ENCODE results near the gene APP. TPM values are rescaled to one million over a fixed set of nuclear protein-coding genes. Genes with fewer than 3 reads are reported as not detected.

APP gene
- total RNA-seq, 5 donors from 2014 or later (not counting 1 experiment from before 2014, with no cell fraction given): 33.7 to 44.7 (median 37.5) TPM

DNA sequence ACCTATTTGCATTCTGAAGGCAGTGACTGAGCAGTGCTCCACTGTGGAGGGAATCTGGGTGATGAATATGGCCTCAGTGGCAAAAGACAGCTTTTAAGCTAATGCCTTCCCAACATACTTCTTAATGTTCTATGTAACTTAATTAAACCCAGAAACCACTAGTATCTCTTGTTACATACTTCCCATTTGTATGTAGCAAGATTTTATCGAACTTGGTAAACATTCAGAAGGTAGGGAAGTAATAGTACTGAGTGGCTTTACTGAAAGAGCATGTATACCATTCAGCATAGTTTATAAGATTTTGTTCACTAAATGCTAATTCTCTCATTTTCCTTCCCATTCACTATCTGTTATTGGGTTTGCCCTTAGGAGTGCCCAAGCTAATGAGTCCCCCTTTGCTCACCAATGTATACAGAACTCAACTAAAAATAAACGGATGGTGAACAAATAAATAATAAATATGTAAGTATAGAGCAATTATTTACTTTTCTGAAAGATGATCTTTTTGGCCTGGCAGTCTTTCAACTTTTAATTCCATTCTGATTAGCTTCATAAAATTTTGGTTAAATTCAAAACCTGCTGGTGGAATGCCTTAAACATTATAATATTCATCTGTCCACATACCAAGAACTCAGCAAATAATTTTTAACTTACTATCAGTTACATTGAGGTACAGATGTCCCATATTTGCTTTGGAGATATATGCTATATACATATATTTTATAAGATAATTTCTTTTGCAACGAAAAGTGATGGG, 204.4 kb downstream of the APP start:
- CTCF ChIA-PET: interaction anchor here in 1 of 2 donors (1.0 kb wide), 1 partner anchor 66 kb away, joined by 3 read pairs; no protein-coding TSS in a partner anchor

GRCh38 chr21:25964926-25965325, 205.6 kb downstream of the APP start:
- Histone ChIP-seq H3K4me3 (ENCODE audit: control insufficient read depth in 1 of 2, extremely low read depth in 1 of 2, low read length in 1 of 2) (no peak overlapping the region), H3K27ac (ENCODE audit: low read length) (no peak overlapping the region), H3K4me1 (ENCODE audit: control insufficient read depth in 1 of 2, extremely low read depth in 1 of 2, insufficient read depth in 2 of 2, low read length in 2 of 2) (peaks cover 0 to 4% of the 10 kb centered on the region in 2 experiments), H3K36me3 (ENCODE audit: control insufficient read depth in 2 of 2, extremely low read depth in 1 of 2, insufficient read depth in 1 of 2, low read length in 1 of 2) (no peaks in the 10 kb centered on the region), H3K9me3 (no peaks in the 10 kb centered on the region), H3K27me3 (replicated peaks in 1 of 2; ENCODE audit: control insufficient read depth in 2 of 2, extremely low read depth in 1 of 2, insufficient read depth in 2 of 2, low read length in 1 of 2) (no peaks in the 10 kb centered on the region)
- H3K4me1 Mint-ChIP-seq: peaks cover 8 to 16% (median 14%) of the 10 kb centered on the region in 3 donors
- ATAC-seq (replicated peaks in 1 of 4) (no peak), DNase-seq (no peak)
- H3K36me3 Mint-ChIP-seq: peaks cover 14% of the 10 kb centered on the region
- no peak overlapping the region for H3K4me3 Mint-ChIP-seq
- CTCF ChIA-PET: no interaction called here
- no peaks in the 10 kb centered on the region for H3K9me3 Mint-ChIP-seq
- no peak overlapping the region for H3K27ac Mint-ChIP-seq
- POLR2A ChIA-PET: no interaction called here
- H3K27me3 Mint-ChIP-seq: no peaks in the 10 kb centered on the region
- WGBS (ENCODE audit: insufficient coverage): 96% methylated on average over 4 of the region's 5 CpGs

More for the DNA sequence above, 204.4 kb downstream of the APP start:
- Mint-ChIP-seq H3K27ac (no peak overlapping the region), H3K36me3 (peaks cover 22% of the 10 kb centered on the region), H3K4me3 (no peak overlapping the region), H3K4me1 (peaks cover 8 to 14% (median 13%) of the 10 kb centered on the region in 3 donors), H3K27me3 (no peaks in the 10 kb centered on the region), H3K9me3 (no peaks in the 10 kb centered on the region)
- Histone ChIP-seq H3K9me3 (no peaks in the 10 kb centered on the region), H3K27me3 (replicated peaks in 1 of 2; ENCODE audit: control insufficient read depth in 2 of 2, extremely low read depth in 1 of 2, insufficient read depth in 2 of 2, low read length in 1 of 2) (no peaks in the 10 kb centered on the region), H3K36me3 (ENCODE audit: control insufficient read depth in 2 of 2, extremely low read depth in 1 of 2, insufficient read depth in 1 of 2, low read length in 1 of 2) (peaks cover 0 to under 1% of the 10 kb centered on the region in 2 donors), H3K27ac (ENCODE audit: low read length) (no peak overlapping the region), H3K4me1 (ENCODE audit: control insufficient read depth in 1 of 2, extremely low read depth in 1 of 2, insufficient read depth in 2 of 2, low read length in 2 of 2) (peaks cover 0 to 4% of the 10 kb centered on the region in 2 experiments), H3K4me3 (ENCODE audit: control insufficient read depth in 1 of 2, extremely low read depth in 1 of 2, low read length in 1 of 2) (no peak overlapping the region)
- ATAC-seq (replicated peaks in 1 of 4) (no peak), DNase-seq (no peak)
- WGBS (ENCODE audit: insufficient coverage): no CpG with 5 or more reads among the region's 3 CpGs
- POLR2A ChIA-PET: interaction anchor here in 1 of 2 donors (0.6 kb wide), 1 partner anchor 48 kb away, joined by 3 read pairs; no protein-coding TSS in a partner anchor

DNA sequence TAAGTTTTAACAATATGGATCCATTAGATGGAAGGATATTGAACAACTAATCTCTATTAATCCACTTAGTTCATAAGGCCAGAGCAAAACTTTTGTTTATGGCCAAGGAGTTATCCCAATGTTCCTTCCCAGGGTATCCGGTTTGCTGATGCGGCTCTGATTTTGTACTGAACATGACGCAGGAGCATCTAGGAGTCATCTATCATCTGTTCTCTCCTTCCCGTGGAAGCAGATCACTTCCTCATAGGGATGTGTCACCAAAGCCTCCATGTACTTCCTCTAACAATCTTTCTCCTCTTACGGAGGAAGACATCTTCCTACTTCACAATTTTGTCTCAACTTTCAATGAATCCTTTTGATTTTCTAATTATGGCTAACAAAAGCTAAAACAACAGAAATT, 206.6 kb downstream of the APP start:
- Histone ChIP-seq H3K4me3 (ENCODE audit: control insufficient read depth in 1 of 2, extremely low read depth in 1 of 2, low read length in 1 of 2) (no peak overlapping the region), H3K9me3 (no peaks in the 10 kb centered on the region), H3K4me1 (ENCODE audit: control insufficient read depth in 1 of 2, extremely low read depth in 1 of 2, insufficient read depth in 2 of 2, low read length in 2 of 2) (peaks cover 0 to 4% of the 10 kb centered on the region in 2 experiments), H3K27me3 (replicated peaks in 1 of 2; ENCODE audit: control insufficient read depth in 2 of 2, extremely low read depth in 1 of 2, insufficient read depth in 2 of 2, low read length in 1 of 2) (no peaks in the 10 kb centered on the region), H3K27ac (ENCODE audit: low read length) (no peak overlapping the region), H3K36me3 (ENCODE audit: control insufficient read depth in 2 of 2, extremely low read depth in 1 of 2, insufficient read depth in 1 of 2, low read length in 1 of 2) (no peaks in the 10 kb centered on the region)
- H3K9me3 Mint-ChIP-seq: no peaks in the 10 kb centered on the region
- H3K36me3 Mint-ChIP-seq: peaks cover 19% of the 10 kb centered on the region
- H3K27me3 Mint-ChIP-seq: no peaks in the 10 kb centered on the region
- POLR2A ChIA-PET: no interaction called here
- ATAC-seq (replicated peaks in 1 of 4) (no peak), DNase-seq (no peak)
- peaks cover 8 to 16% (median 14%) of the 10 kb centered on the region in 3 donors for H3K4me1 Mint-ChIP-seq
- CTCF ChIA-PET: no interaction called here
- H3K4me3 Mint-ChIP-seq: no peak overlapping the region
- no peak overlapping the region for H3K27ac Mint-ChIP-seq
- 92% methylated on average over 4 of the region's 5 CpGs for WGBS (ENCODE audit: insufficient coverage)

DNA sequence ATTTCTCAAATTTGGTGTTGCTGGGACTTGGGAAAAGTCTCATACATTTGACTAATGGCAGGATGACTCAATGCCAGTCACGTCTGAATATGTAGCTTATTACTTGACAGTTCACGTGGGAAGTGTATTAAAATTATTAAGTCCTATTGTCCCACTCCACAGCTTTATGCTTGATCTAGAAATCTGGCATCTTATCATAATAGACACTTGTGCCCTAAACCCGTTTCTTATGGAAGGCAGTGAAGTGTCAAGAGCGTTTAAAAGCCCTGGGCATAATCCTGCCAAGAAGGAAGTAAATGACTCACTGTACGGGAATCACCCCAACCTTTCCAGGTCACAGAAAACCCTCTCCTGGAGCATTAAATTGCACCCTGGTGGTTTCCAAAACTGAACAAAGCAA, 207.4 kb downstream of the APP start:
- ChIA-PET POLR2A (no interaction called here), CTCF (no interaction called here)
- peaks cover 8 to 14% (median 13%) of the 10 kb centered on the region in 3 donors for H3K4me1 Mint-ChIP-seq
- H3K36me3 ChIP-seq (ENCODE audit: control insufficient read depth in 2 of 2, extremely low read depth in 1 of 2, insufficient read depth in 1 of 2, low read length in 1 of 2): no peaks in the 10 kb centered on the region
- DNase-seq (no peak), ATAC-seq (replicated peaks in 1 of 4) (no peak)
- WGBS (ENCODE audit: insufficient coverage): 100% methylated on average over 1 of the region's 5 CpGs
- H3K27ac ChIP-seq (ENCODE audit: low read length): no peak overlapping the region
- peaks cover 19% of the 10 kb centered on the region for H3K36me3 Mint-ChIP-seq
- H3K27me3 ChIP-seq (replicated peaks in 1 of 2; ENCODE audit: control insufficient read depth in 2 of 2, extremely low read depth in 1 of 2, insufficient read depth in 2 of 2, low read length in 1 of 2): no peaks in the 10 kb centered on the region
- peaks cover 0 to 4% of the 10 kb centered on the region in 2 experiments for H3K4me1 ChIP-seq (ENCODE audit: control insufficient read depth in 1 of 2, extremely low read depth in 1 of 2, insufficient read depth in 2 of 2, low read length in 2 of 2)
- H3K9me3 ChIP-seq: no peaks in the 10 kb centered on the region
- no peak overlapping the region for H3K4me3 ChIP-seq (ENCODE audit: control insufficient read depth in 1 of 2, extremely low read depth in 1 of 2, low read length in 1 of 2)
- H3K27ac Mint-ChIP-seq: no peak overlapping the region
- H3K4me3 Mint-ChIP-seq: no peak overlapping the region
- no peaks in the 10 kb centered on the region for H3K27me3 Mint-ChIP-seq
- H3K9me3 Mint-ChIP-seq: no peaks in the 10 kb centered on the region

DNA sequence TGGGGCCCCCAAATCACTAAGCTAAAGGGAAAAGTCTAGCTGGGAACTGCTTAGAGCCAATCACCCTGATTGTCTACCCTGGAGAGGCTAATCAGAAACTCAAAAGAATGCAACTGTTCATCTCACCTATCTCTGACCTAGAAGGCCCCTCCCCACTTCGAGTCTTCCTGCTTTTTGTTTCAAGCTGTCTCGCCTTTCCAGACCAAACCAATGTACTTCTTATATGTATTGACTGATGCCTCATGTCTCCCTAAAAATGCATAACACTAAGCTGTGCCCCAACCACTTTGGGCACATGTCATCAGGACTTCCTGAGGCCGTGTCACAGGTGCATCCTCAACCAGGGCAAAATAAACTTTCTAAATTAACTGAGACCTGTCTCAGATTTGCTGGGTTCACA, 209.5 kb downstream of the APP start:
- no peak overlapping the region for H3K4me3 ChIP-seq (ENCODE audit: control insufficient read depth in 1 of 2, extremely low read depth in 1 of 2, low read length in 1 of 2)
- peaks cover 0 to 7% (median 3%) of the 10 kb centered on the region in 3 donors for H3K4me1 Mint-ChIP-seq
- peaks cover 14% of the 10 kb centered on the region for H3K36me3 Mint-ChIP-seq
- H3K9me3 ChIP-seq: no peaks in the 10 kb centered on the region
- ChIA-PET CTCF (no interaction called here), POLR2A (no interaction called here)
- no peak overlapping the region for H3K4me3 Mint-ChIP-seq
- ATAC-seq (replicated peaks in 1 of 4): no peak
- no peak overlapping the region for H3K27ac Mint-ChIP-seq
- no peaks in the 10 kb centered on the region for H3K4me1 ChIP-seq (ENCODE audit: control insufficient read depth in 1 of 2, extremely low read depth in 1 of 2, insufficient read depth in 2 of 2, low read length in 2 of 2)
- no peaks in the 10 kb centered on the region for H3K27me3 Mint-ChIP-seq
- no peak for DNase-seq
- no peaks in the 10 kb centered on the region for H3K9me3 Mint-ChIP-seq
- no peaks in the 10 kb centered on the region for H3K27me3 ChIP-seq (replicated peaks in 1 of 2; ENCODE audit: control insufficient read depth in 2 of 2, extremely low read depth in 1 of 2, insufficient read depth in 2 of 2, low read length in 1 of 2)
- no peak overlapping the region for H3K27ac ChIP-seq (ENCODE audit: low read length)
- WGBS (ENCODE audit: insufficient coverage): 20% methylated on average over 1 of the region's 3 CpGs
- H3K36me3 ChIP-seq (ENCODE audit: control insufficient read depth in 2 of 2, extremely low read depth in 1 of 2, insufficient read depth in 1 of 2, low read length in 1 of 2): peaks cover 0 to 3% of the 10 kb centered on the region in 2 donors

GRCh38 chr21:25960402-25960801, 210.2 kb downstream of the APP start:
- no peak overlapping the region for H3K27ac ChIP-seq (ENCODE audit: low read length)
- Mint-ChIP-seq H3K9me3 (no peaks in the 10 kb centered on the region), H3K4me3 (no peak overlapping the region), H3K27me3 (no peaks in the 10 kb centered on the region), H3K36me3 (peaks cover 19% of the 10 kb centered on the region), H3K27ac (no peak overlapping the region), H3K4me1 (peaks cover 0 to 7% (median 3%) of the 10 kb centered on the region in 3 donors)
- ChIA-PET POLR2A (no interaction called here), CTCF (no interaction called here)
- 100% methylated on average over 1 of the region's 4 CpGs for WGBS (ENCODE audit: insufficient coverage)
- H3K4me1 ChIP-seq (ENCODE audit: control insufficient read depth in 1 of 2, extremely low read depth in 1 of 2, insufficient read depth in 2 of 2, low read length in 2 of 2): no peaks in the 10 kb centered on the region
- ATAC-seq (replicated peaks in 1 of 4) (no peak), DNase-seq (no peak)
- H3K9me3 ChIP-seq: no peaks in the 10 kb centered on the region
- H3K36me3 ChIP-seq (ENCODE audit: control insufficient read depth in 2 of 2, extremely low read depth in 1 of 2, insufficient read depth in 1 of 2, low read length in 1 of 2): peaks cover 0 to 3% of the 10 kb centered on the region in 2 donors
- no peaks in the 10 kb centered on the region for H3K27me3 ChIP-seq (replicated peaks in 1 of 2; ENCODE audit: control insufficient read depth in 2 of 2, extremely low read depth in 1 of 2, insufficient read depth in 2 of 2, low read length in 1 of 2)
- no peak overlapping the region for H3K4me3 ChIP-seq (ENCODE audit: control insufficient read depth in 1 of 2, extremely low read depth in 1 of 2, low read length in 1 of 2)

Data from T-cell (primary cell).